Measurements from ENCODE around the gene CLCA4. TPM values are rescaled to one million over a fixed set of nuclear protein-coding genes. Genes with fewer than 3 reads are reported as not detected.

The CLCA4 gene
- total and polyA plus RNA-seq, 4 experiments from 2014 or later = not detected

GRCh38 chr1:86551305-86551704, 4.4 kb downstream of the CLCA4 start:
- Histone ChIP-seq H3K27ac (ENCODE audit: low read depth, low read length) (no peak overlapping the region), H3K27me3 (ENCODE audit: insufficient read depth, low read length) (peaks cover 4% of the 10 kb centered on the region), H3K4me3 (ENCODE audit: low read length in 2 of 2) (no peak overlapping the region), H3K9me3 (ENCODE audit: control insufficient read depth in 1 of 2, low read length in 2 of 2) (no peaks in the 10 kb centered on the region), H3K4me1 (ENCODE audit: insufficient read depth, low read length) (no peaks in the 10 kb centered on the region), H3K36me3 (ENCODE audit: insufficient read depth, low read length) (no peaks in the 10 kb centered on the region)
- ChIA-PET POLR2A (ENCODE audit: partially characterized antibody) (no interaction called here), CTCF (ENCODE audit: partially characterized antibody) (interaction anchor here (0.6 kb wide), 1 partner anchor 9 kb away, joined by 3 read pairs; no protein-coding TSS in a partner anchor)
- DNase-seq = no peak
- intact Hi-C loops (cut with micrococcal nuclease) = no loop called here
- no peak overlapping the region for H3K27ac Mint-ChIP-seq
- no peaks in the 10 kb centered on the region for H3K36me3 Mint-ChIP-seq
- no peak overlapping the region for H3K4me3 Mint-ChIP-seq
- H3K4me1 Mint-ChIP-seq = peaks cover 0 to 1% (median 0%) of the 10 kb centered on the region in 4 donors
- peaks cover 0 to 3% (median 1%) of the 10 kb centered on the region in 8 donors for H3K9me3 Mint-ChIP-seq
- H3K27me3 Mint-ChIP-seq = peaks cover 0 to under 1% of the 10 kb centered on the region in 2 donors

DNA sequence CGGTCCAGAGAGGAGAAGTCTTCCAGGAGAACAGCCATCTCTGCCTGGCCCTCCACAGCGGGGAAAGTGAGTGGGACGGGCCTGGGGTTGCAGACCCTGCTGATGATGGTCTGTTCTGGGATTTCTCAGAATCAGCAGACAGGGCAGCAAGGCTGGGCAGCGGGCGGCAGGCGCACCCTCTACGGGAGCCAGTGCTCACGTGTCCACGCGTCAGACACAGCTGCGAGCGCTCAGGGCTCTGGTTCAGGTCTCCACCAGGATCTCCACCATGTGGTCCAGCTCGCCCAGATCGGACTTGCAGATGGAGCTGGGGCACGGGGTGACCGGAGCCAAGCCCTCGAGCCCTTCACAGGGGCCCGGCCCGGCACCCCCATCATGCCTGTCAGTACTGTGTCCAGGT, 5.5 kb downstream of the CLCA4 start:
- Mint-ChIP-seq H3K9me3 (peaks cover 2 to 4% (median 3%) of the 10 kb centered on the region in 8 donors), H3K27me3 (peaks cover 0 to 2% of the 10 kb centered on the region in 2 donors), H3K4me3 (no peak overlapping the region), H3K27ac (no peak overlapping the region), H3K4me1 (peaks cover 0 to 1% (median 0%) of the 10 kb centered on the region in 4 donors), H3K36me3 (no peaks in the 10 kb centered on the region)
- DNase-seq = no peak
- Histone ChIP-seq H3K4me3 (ENCODE audit: low read length in 2 of 2) (no peak overlapping the region), H3K9me3 (ENCODE audit: control insufficient read depth in 1 of 2, low read length in 2 of 2) (no peaks in the 10 kb centered on the region), H3K4me1 (ENCODE audit: insufficient read depth, low read length) (no peaks in the 10 kb centered on the region), H3K36me3 (ENCODE audit: insufficient read depth, low read length) (no peaks in the 10 kb centered on the region), H3K27me3 (ENCODE audit: insufficient read depth, low read length) (peaks cover 4% of the 10 kb centered on the region), H3K27ac (ENCODE audit: low read depth, low read length) (no peak overlapping the region)
- intact Hi-C loops (cut with micrococcal nuclease) = no loop called here
- CTCF ChIA-PET (ENCODE audit: partially characterized antibody) = interaction anchor here (1.4 kb wide), 1 partner anchor 10 kb away, joined by 4 read pairs; no protein-coding TSS in a partner anchor
- POLR2A ChIA-PET (ENCODE audit: partially characterized antibody) = no interaction called here

DNA sequence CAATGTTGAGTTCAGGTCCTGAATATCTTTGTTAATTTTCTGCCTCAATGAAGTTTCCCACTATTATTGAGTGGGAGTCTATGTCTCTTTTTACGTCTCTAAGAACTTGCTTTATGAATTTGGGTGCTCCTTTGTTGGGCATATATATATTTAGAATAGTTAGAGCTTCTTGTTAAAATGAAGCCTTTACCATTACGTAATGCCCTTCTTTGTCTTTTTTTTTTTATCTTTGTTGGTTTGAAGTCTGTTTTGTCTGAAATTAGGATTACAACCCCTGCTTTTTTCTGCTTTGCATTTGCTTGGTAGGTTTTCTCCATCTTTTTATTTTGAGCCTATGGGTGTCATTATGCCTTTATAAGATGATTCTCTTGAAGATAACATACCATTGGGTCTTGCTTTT, 10.9 kb downstream of the CLCA4 start:
- H3K27me3 ChIP-seq (ENCODE audit: insufficient read depth, low read length) = no peaks in the 10 kb centered on the region
- H3K4me3 ChIP-seq (ENCODE audit: low read length in 2 of 2) = no peak overlapping the region
- ChIA-PET CTCF (ENCODE audit: partially characterized antibody) (no interaction called here), POLR2A (ENCODE audit: partially characterized antibody) (no interaction called here)
- no peak overlapping the region for H3K27ac Mint-ChIP-seq
- H3K36me3 ChIP-seq (ENCODE audit: insufficient read depth, low read length) = no peaks in the 10 kb centered on the region
- no peak overlapping the region for H3K4me3 Mint-ChIP-seq
- H3K27me3 Mint-ChIP-seq = peaks cover 10 to 15% of the 10 kb centered on the region in 2 donors
- no peaks in the 10 kb centered on the region for H3K4me1 ChIP-seq (ENCODE audit: insufficient read depth, low read length)
- peaks cover 0 to 4% of the 10 kb centered on the region in 2 donors for H3K36me3 Mint-ChIP-seq
- H3K9me3 Mint-ChIP-seq = peaks cover 6 to 24% (median 19%) of the 10 kb centered on the region in 8 donors
- intact Hi-C loops (cut with micrococcal nuclease) = no loop called here
- no peaks in the 10 kb centered on the region for H3K4me1 Mint-ChIP-seq
- DNase-seq = no peak
- H3K27ac ChIP-seq (ENCODE audit: low read depth, low read length) = no peak overlapping the region
- H3K9me3 ChIP-seq (ENCODE audit: control insufficient read depth in 1 of 2, low read length in 2 of 2) = no peaks in the 10 kb centered on the region

GRCh38 chr1:86563849-86564248, 17.0 kb downstream of the CLCA4 start:
- no peak for DNase-seq
- POLR2A ChIA-PET (ENCODE audit: partially characterized antibody) = no interaction called here
- no peak overlapping the region for H3K27ac Mint-ChIP-seq
- H3K36me3 Mint-ChIP-seq = no peaks in the 10 kb centered on the region
- peaks cover 16 to 23% of the 10 kb centered on the region in 2 donors for H3K27me3 Mint-ChIP-seq
- Histone ChIP-seq H3K27ac (ENCODE audit: low read depth, low read length) (no peak overlapping the region), H3K27me3 (ENCODE audit: insufficient read depth, low read length) (peaks cover 6% of the 10 kb centered on the region), H3K4me1 (ENCODE audit: insufficient read depth, low read length) (no peaks in the 10 kb centered on the region), H3K36me3 (ENCODE audit: insufficient read depth, low read length) (no peaks in the 10 kb centered on the region), H3K4me3 (ENCODE audit: low read length in 2 of 2) (no peak overlapping the region), H3K9me3 (ENCODE audit: control insufficient read depth in 1 of 2, low read length in 2 of 2) (no peaks in the 10 kb centered on the region)
- intact Hi-C loops (cut with micrococcal nuclease) = no loop called here
- H3K4me1 Mint-ChIP-seq = no peaks in the 10 kb centered on the region
- no peak overlapping the region for H3K4me3 Mint-ChIP-seq
- CTCF ChIA-PET (ENCODE audit: partially characterized antibody) = no interaction called here
- H3K9me3 Mint-ChIP-seq = peaks cover 0 to 10% (median 6%) of the 10 kb centered on the region in 8 donors

- POLR2A ChIA-PET (ENCODE audit: partially characterized antibody) = no interaction called here
- no peaks in the 10 kb centered on the region for H3K4me1 Mint-ChIP-seq
- intact Hi-C loops (cut with micrococcal nuclease) = no loop called here
- no peaks in the 10 kb centered on the region for H3K9me3 Mint-ChIP-seq
- no peak overlapping the region for H3K27ac Mint-ChIP-seq
- H3K27me3 Mint-ChIP-seq = peaks cover 7 to 14% of the 10 kb centered on the region in 2 donors
- H3K4me3 Mint-ChIP-seq = no peak overlapping the region
- H3K27ac ChIP-seq (ENCODE audit: low read depth, low read length) = no peak overlapping the region
- no peaks in the 10 kb centered on the region for H3K36me3 ChIP-seq (ENCODE audit: insufficient read depth, low read length)
- no peaks in the 10 kb centered on the region for H3K4me1 ChIP-seq (ENCODE audit: insufficient read depth, low read length)
- peaks cover 6% of the 10 kb centered on the region for H3K27me3 ChIP-seq (ENCODE audit: insufficient read depth, low read length)
- H3K4me3 ChIP-seq (ENCODE audit: low read length in 2 of 2) = no peak overlapping the region
- H3K36me3 Mint-ChIP-seq = no peaks in the 10 kb centered on the region
- CTCF ChIA-PET (ENCODE audit: partially characterized antibody) = no interaction called here
- DNase-seq = no peak
- H3K9me3 ChIP-seq (ENCODE audit: control insufficient read depth in 1 of 2, low read length in 2 of 2) = no peaks in the 10 kb centered on the region
Measured at GRCh38 chr1:86567341-86567740, 20.5 kb downstream of the CLCA4 start.

GRCh38 chr1:86567878-86568277, 21.0 kb downstream of the CLCA4 start:
- Mint-ChIP-seq H3K4me1 (no peaks in the 10 kb centered on the region), H3K9me3 (no peaks in the 10 kb centered on the region), H3K4me3 (no peak overlapping the region), H3K27me3 (peaks cover 7 to 14% of the 10 kb centered on the region in 2 donors), H3K36me3 (no peaks in the 10 kb centered on the region), H3K27ac (no peak overlapping the region)
- CTCF ChIA-PET (ENCODE audit: partially characterized antibody) = no interaction called here
- intact Hi-C loops (cut with micrococcal nuclease) = no loop called here
- Histone ChIP-seq H3K9me3 (ENCODE audit: control insufficient read depth in 1 of 2, low read length in 2 of 2) (no peaks in the 10 kb centered on the region), H3K4me1 (ENCODE audit: insufficient read depth, low read length) (no peaks in the 10 kb centered on the region), H3K36me3 (ENCODE audit: insufficient read depth, low read length) (no peaks in the 10 kb centered on the region), H3K4me3 (ENCODE audit: low read length in 2 of 2) (no peak overlapping the region), H3K27ac (ENCODE audit: low read depth, low read length) (no peak overlapping the region), H3K27me3 (ENCODE audit: insufficient read depth, low read length) (peaks cover 6% of the 10 kb centered on the region)
- DNase-seq = no peak
- POLR2A ChIA-PET (ENCODE audit: partially characterized antibody) = no interaction called here

GRCh38 chr1:86573763-86574484, 27.0 kb downstream of the CLCA4 start:
- no peaks in the 10 kb centered on the region for H3K9me3 ChIP-seq (ENCODE audit: control insufficient read depth in 1 of 2, low read length in 2 of 2)
- H3K36me3 Mint-ChIP-seq = no peaks in the 10 kb centered on the region
- H3K27me3 ChIP-seq (ENCODE audit: insufficient read depth, low read length) = no peaks in the 10 kb centered on the region
- no peaks in the 10 kb centered on the region for H3K4me1 Mint-ChIP-seq
- H3K27ac ChIP-seq (ENCODE audit: low read depth, low read length) = no peak overlapping the region
- no peak overlapping the region for H3K4me3 Mint-ChIP-seq
- H3K27me3 Mint-ChIP-seq = peaks cover 5% of the 10 kb centered on the region in 2 donors
- H3K4me1 ChIP-seq (ENCODE audit: insufficient read depth, low read length) = no peaks in the 10 kb centered on the region
- no peak overlapping the region for H3K4me3 ChIP-seq (ENCODE audit: low read length in 2 of 2)
- H3K36me3 ChIP-seq (ENCODE audit: insufficient read depth, low read length) = no peaks in the 10 kb centered on the region
- no peak for DNase-seq
- intact Hi-C loops (cut with micrococcal nuclease) = no loop called here
- no peaks in the 10 kb centered on the region for H3K9me3 Mint-ChIP-seq
- ChIA-PET POLR2A (ENCODE audit: partially characterized antibody) (no interaction called here), CTCF (ENCODE audit: partially characterized antibody) (no interaction called here)
- H3K27ac Mint-ChIP-seq = no peak overlapping the region

All from CD4-positive, alpha-beta memory T cell (primary cell).